HepG2 (cell line): ENCODE measurements around the gene ZNF221.

ENCODE experiments used
- SMARCE1 ChIP-seq: fragments of 450-650 bp; IDR thresholded peaks from 2 replicates; pipeline ENCODE4 v1.6.1; 2017; ENCODE audit warnings: borderline replicate concordance
- U2AF2 ChIP-seq: fragments of 200-400 bp; formaldehyde crosslinking; IDR thresholded peaks from 2 replicates; pipeline ENCODE4 v1.6.1; 2017; ENCODE audit warnings: low read depth, mild to moderate bottlenecking, low read length

DNA sequence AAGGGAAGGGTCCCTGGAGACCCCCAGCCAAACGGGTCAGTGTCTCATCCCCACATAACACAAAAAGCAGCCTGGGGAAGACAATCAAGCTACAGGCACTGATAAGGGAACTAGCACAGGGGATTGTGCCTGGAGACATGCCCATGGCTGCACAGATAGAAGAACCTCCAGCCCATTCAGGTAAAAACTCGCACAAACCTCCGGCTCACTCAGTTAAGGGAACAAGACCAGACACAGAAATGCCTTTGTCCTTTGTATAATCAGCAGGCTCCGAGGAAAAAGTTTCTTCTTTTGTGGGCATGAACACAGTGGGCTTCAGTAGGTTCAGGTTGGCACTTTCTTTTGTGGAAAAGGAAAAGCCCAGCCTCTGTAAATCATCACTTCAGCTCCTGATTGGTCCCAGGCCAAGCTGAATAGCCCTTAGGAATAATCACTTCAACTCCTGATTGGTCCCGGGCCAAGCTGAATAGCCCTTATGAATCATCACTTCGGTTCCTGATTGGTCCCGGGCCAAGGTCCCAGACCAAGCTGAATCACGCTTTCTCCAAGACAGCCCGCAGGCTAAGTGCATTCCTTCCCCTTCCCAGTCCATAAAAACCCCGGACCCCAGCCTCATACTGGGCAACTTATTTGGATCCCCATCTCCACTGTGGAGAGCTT is 46.7 kb downstream of the ZNF221 start:
- TF ChIP-seq SMARCE1 (no peak), U2AF2 (no peak)
